SK-N-MC (cell line): ENCODE results near the gene CTPS2.
"Not testable (repeated sequence)": the region's sequence is repeated elsewhere in the genome, so short reads cannot be mapped to it uniquely, and the experiment has no call there.

Experiments used
- EZH2 ChIP-seq: fragments of 200-600 bp; sonication (generic); IDR thresholded peaks from one replicate; pipeline ENCODE4 v1.6.1; 2017; ENCODE audit warnings: antibody characterized with exemption
- FOXP2 ChIP-seq: optimal IDR thresholded peaks from 2 replicates; pipeline ENCODE3; 2011; ENCODE audit warnings: mild to moderate bottlenecking, moderate library complexity; ENCODE audit not compliant: insufficient read depth; ENCODE audit errors: extremely low read length, control extremely low read depth
- POLR2AphosphoS5 ChIP-seq: IDR thresholded peaks from 2 replicates; pipeline ENCODE4 v1.6.1; 2012; ENCODE audit warnings: mild to moderate bottlenecking, low read depth, low read length, borderline replicate concordance

DNA sequence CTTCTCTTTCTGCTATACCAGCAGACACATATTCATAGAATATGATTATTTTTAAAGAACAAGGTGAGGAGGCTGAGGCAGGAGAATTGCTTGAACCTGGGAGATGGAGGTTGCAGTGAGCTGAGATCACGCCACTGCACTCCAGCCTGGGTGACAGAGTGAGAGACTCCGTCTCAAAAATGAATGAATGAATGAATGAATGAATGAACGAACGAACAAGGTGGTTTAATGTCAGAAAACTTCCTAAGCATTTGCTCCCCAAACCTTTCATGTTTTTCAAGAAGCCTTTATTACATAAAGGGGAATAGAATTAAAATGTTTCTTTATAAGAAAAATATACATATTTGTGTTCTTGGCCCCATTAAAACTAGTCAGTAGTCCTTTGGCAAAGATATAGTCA, 49.0 kb upstream of the CTPS2 start:
- not testable (repeated sequence) for TF ChIP-seq POLR2AphosphoS5, FOXP2, EZH2
